ENCODE data around the gene CDH5. TPM values are rescaled to one million over a fixed set of nuclear protein-coding genes. Genes with fewer than 3 reads are reported as not detected.

The CDH5 gene
- total and polyA plus RNA-seq, 5 donors from 2014 or later, result not detected

DNA sequence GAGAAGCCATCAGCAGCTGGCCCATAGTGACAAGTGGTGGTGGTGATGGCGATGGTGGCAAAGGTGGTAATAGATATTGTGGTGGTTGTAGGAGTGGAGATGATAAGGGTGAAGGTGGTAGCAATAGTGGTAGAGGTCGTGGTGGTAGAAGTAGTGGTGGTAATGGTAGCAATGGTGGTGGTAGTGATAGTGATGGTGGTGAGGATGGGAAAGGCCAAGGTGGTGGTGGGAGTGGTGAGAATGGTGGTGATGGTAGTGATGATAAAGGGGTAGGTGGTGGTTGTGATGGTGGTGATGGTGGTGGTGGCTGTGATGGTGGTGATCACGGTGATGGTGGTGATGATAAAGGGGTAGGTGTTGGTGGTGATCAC is 13.1 kb downstream of the CDH5 start:
- DNase-seq (no peak), ATAC-seq (ENCODE audit: low read depth in 2 of 2) (no peak)
- no peaks in the 10 kb centered on the region for H3K36me3 ChIP-seq (ENCODE audit: control insufficient read depth, insufficient read depth, low read length)
- Mint-ChIP-seq H3K9me3 (peaks cover 0 to 4% (median 2%) of the 10 kb centered on the region in 7 donors), H3K36me3 (no peaks in the 10 kb centered on the region), H3K27ac (no peak overlapping the region), H3K4me3 (no peak overlapping the region), H3K4me1 (no peaks in the 10 kb centered on the region), H3K27me3 (peaks cover 5% of the 10 kb centered on the region)
- H3K4me1 ChIP-seq (ENCODE audit: control insufficient read depth, insufficient read depth, low read length, poor library complexity, severe bottlenecking), result no peaks in the 10 kb centered on the region
- H3K27ac ChIP-seq (ENCODE audit: insufficient read depth, low read length, poor library complexity, severe bottlenecking), result no peak overlapping the region
- H3K27me3 ChIP-seq (ENCODE audit: control insufficient read depth, insufficient read depth, low read length), result no peaks in the 10 kb centered on the region
- no peaks in the 10 kb centered on the region for H3K9me3 ChIP-seq (ENCODE audit: control insufficient read depth in 2 of 2, low read length in 2 of 2)
- no peak overlapping the region for H3K4me3 ChIP-seq (ENCODE audit: low read depth, low read length)

GRCh38 chr16:66380421-66380820 is 13.9 kb downstream of the CDH5 start:
- H3K27ac ChIP-seq (ENCODE audit: insufficient read depth, low read length, poor library complexity, severe bottlenecking), result no peak overlapping the region
- H3K27ac Mint-ChIP-seq, result no peak overlapping the region
- no peaks in the 10 kb centered on the region for H3K4me1 ChIP-seq (ENCODE audit: control insufficient read depth, insufficient read depth, low read length, poor library complexity, severe bottlenecking)
- H3K36me3 Mint-ChIP-seq, result no peaks in the 10 kb centered on the region
- no peaks in the 10 kb centered on the region for H3K27me3 ChIP-seq (ENCODE audit: control insufficient read depth, insufficient read depth, low read length)
- H3K27me3 Mint-ChIP-seq, result peaks cover 5% of the 10 kb centered on the region
- H3K4me1 Mint-ChIP-seq, result no peaks in the 10 kb centered on the region
- H3K9me3 ChIP-seq (ENCODE audit: control insufficient read depth in 2 of 2, low read length in 2 of 2), result no peaks in the 10 kb centered on the region
- ATAC-seq (ENCODE audit: low read depth in 2 of 2) (no peak), DNase-seq (no peak)
- H3K4me3 Mint-ChIP-seq, result no peak overlapping the region
- H3K4me3 ChIP-seq (ENCODE audit: low read depth, low read length), result no peak overlapping the region
- no peaks in the 10 kb centered on the region for H3K36me3 ChIP-seq (ENCODE audit: control insufficient read depth, insufficient read depth, low read length)
- H3K9me3 Mint-ChIP-seq, result peaks cover 0 to 4% (median 2%) of the 10 kb centered on the region in 7 donors

DNA sequence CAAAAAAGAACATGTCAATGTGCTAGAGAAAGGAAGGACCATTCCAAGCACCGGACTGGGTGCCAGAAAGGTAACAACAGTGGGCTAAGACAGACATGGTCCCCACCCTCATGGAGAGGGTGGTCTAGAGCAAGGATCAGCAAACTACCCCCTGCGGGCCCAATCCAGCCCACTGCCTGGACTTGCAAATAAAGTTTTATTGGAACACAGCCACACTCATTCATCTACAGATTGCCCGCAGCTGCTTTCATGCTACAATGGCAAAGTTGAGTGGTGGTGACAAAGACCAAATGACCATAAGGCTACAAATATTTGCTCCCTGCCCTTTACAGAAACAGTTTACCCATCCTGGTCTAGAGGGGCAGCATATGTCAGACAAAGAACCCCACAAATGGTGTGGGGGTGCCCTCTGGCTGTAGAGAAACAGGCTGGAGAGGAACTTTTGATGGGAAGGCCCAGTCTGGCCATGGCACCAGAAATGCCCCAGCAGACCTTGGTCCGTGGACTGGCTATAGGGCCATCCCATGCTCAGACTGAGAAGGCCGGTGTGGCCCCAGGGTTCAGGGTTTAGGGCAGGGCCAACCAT is 15.2 kb downstream of the CDH5 start:
- Histone ChIP-seq H3K4me1 (ENCODE audit: control insufficient read depth, insufficient read depth, low read length, poor library complexity, severe bottlenecking) (no peaks in the 10 kb centered on the region), H3K4me3 (ENCODE audit: low read depth, low read length) (no peak overlapping the region), H3K9me3 (ENCODE audit: control insufficient read depth in 2 of 2, low read length in 2 of 2) (no peaks in the 10 kb centered on the region), H3K27me3 (ENCODE audit: control insufficient read depth, insufficient read depth, low read length) (no peaks in the 10 kb centered on the region), H3K36me3 (ENCODE audit: control insufficient read depth, insufficient read depth, low read length) (no peaks in the 10 kb centered on the region), H3K27ac (ENCODE audit: insufficient read depth, low read length, poor library complexity, severe bottlenecking) (no peak overlapping the region)
- DNase-seq, result no peak
- H3K4me1 Mint-ChIP-seq, result no peaks in the 10 kb centered on the region
- H3K27ac Mint-ChIP-seq, result no peak overlapping the region
- ATAC-seq (ENCODE audit: low read depth in 2 of 2), result no peak
- peaks cover 5% of the 10 kb centered on the region for H3K27me3 Mint-ChIP-seq
- H3K36me3 Mint-ChIP-seq, result no peaks in the 10 kb centered on the region
- H3K9me3 Mint-ChIP-seq, result peaks cover 0 to 4% (median 2%) of the 10 kb centered on the region in 7 donors
- no peak overlapping the region for H3K4me3 Mint-ChIP-seq

DNA sequence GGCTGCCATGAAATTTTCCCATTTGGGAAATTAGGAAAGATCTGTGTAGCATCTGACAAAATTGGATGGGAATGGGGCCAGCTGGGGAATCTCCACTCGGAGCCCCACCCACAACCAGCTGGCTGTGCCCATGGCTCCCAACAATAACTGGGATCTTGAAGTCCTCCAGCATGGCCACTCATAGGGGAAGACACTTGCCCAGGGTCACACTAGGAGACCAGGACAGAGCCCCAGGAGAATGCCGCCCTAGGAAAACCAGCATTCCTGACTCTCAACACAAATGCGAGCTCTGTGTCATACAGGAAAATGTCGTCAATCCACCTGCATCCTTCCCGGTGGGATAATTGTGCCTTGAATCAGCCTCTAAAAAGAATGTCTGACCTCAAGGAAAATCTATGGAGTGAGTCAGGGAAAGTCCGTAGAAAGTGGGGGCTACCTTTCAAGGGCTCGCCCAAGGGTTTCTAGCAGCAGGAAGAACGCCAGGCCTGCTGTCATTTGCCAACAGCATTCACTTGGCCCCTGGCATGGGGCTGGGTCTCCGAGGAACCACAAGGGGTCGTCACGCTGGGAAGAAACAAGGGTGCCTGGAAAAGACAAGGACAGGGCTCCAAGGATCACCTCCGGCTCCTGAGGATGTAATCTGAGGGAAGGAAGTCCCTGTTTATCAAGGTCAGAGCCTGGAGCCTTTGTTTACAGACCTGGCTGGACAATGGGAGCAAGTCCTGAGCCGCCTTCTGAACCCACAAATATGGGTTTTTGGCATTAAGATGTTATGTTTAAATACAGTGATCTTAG is 15.9 kb downstream of the CDH5 start:
- DNase-seq, result no peak
- Histone ChIP-seq H3K27ac (ENCODE audit: insufficient read depth, low read length, poor library complexity, severe bottlenecking) (no peak overlapping the region), H3K4me3 (ENCODE audit: low read depth, low read length) (no peak overlapping the region), H3K27me3 (ENCODE audit: control insufficient read depth, insufficient read depth, low read length) (no peaks in the 10 kb centered on the region), H3K9me3 (ENCODE audit: control insufficient read depth in 2 of 2, low read length in 2 of 2) (no peaks in the 10 kb centered on the region), H3K36me3 (ENCODE audit: control insufficient read depth, insufficient read depth, low read length) (no peaks in the 10 kb centered on the region), H3K4me1 (ENCODE audit: control insufficient read depth, insufficient read depth, low read length, poor library complexity, severe bottlenecking) (no peaks in the 10 kb centered on the region)
- no peak overlapping the region for H3K27ac Mint-ChIP-seq
- H3K27me3 Mint-ChIP-seq, result peaks cover 5% of the 10 kb centered on the region
- H3K4me1 Mint-ChIP-seq, result no peaks in the 10 kb centered on the region
- H3K9me3 Mint-ChIP-seq, result peaks cover 0 to 4% (median 2%) of the 10 kb centered on the region in 7 donors
- H3K36me3 Mint-ChIP-seq, result no peaks in the 10 kb centered on the region
- no peak overlapping the region for H3K4me3 Mint-ChIP-seq
- no peak for ATAC-seq (ENCODE audit: low read depth in 2 of 2)

GRCh38 chr16:66382966-66383299 is 16.4 kb downstream of the CDH5 start:
- H3K4me1 ChIP-seq (ENCODE audit: control insufficient read depth, insufficient read depth, low read length, poor library complexity, severe bottlenecking), result no peaks in the 10 kb centered on the region
- H3K9me3 ChIP-seq (ENCODE audit: control insufficient read depth in 2 of 2, low read length in 2 of 2), result no peaks in the 10 kb centered on the region
- no peak for DNase-seq
- Mint-ChIP-seq H3K27ac (no peak overlapping the region), H3K4me3 (no peak overlapping the region), H3K36me3 (no peaks in the 10 kb centered on the region), H3K27me3 (peaks cover 5% of the 10 kb centered on the region), H3K9me3 (peaks cover 0 to 4% (median 2%) of the 10 kb centered on the region in 7 donors), H3K4me1 (no peaks in the 10 kb centered on the region)
- no peak overlapping the region for H3K4me3 ChIP-seq (ENCODE audit: low read depth, low read length)
- no peaks in the 10 kb centered on the region for H3K27me3 ChIP-seq (ENCODE audit: control insufficient read depth, insufficient read depth, low read length)
- ATAC-seq (ENCODE audit: low read depth in 2 of 2), result no peak
- no peaks in the 10 kb centered on the region for H3K36me3 ChIP-seq (ENCODE audit: control insufficient read depth, insufficient read depth, low read length)
- H3K27ac ChIP-seq (ENCODE audit: insufficient read depth, low read length, poor library complexity, severe bottlenecking), result no peak overlapping the region

GRCh38 chr16:66383551-66383950 is 17.1 kb downstream of the CDH5 start:
- Histone ChIP-seq H3K27ac (ENCODE audit: insufficient read depth, low read length, poor library complexity, severe bottlenecking) (no peak overlapping the region), H3K4me1 (ENCODE audit: control insufficient read depth, insufficient read depth, low read length, poor library complexity, severe bottlenecking) (no peaks in the 10 kb centered on the region), H3K27me3 (ENCODE audit: control insufficient read depth, insufficient read depth, low read length) (no peaks in the 10 kb centered on the region), H3K9me3 (ENCODE audit: control insufficient read depth in 2 of 2, low read length in 2 of 2) (no peaks in the 10 kb centered on the region), H3K36me3 (ENCODE audit: control insufficient read depth, insufficient read depth, low read length) (no peaks in the 10 kb centered on the region), H3K4me3 (ENCODE audit: low read depth, low read length) (no peak overlapping the region)
- Mint-ChIP-seq H3K27ac (no peak overlapping the region), H3K4me1 (no peaks in the 10 kb centered on the region), H3K36me3 (no peaks in the 10 kb centered on the region), H3K27me3 (peaks cover 5% of the 10 kb centered on the region), H3K9me3 (peaks cover 0 to 4% (median 2%) of the 10 kb centered on the region in 7 donors), H3K4me3 (no peak overlapping the region)
- ATAC-seq (ENCODE audit: low read depth in 2 of 2) (no peak), DNase-seq (no peak)

GRCh38 chr16:66385415-66385814 is 18.9 kb downstream of the CDH5 start:
- Mint-ChIP-seq H3K27me3 (peaks cover 5% of the 10 kb centered on the region), H3K4me1 (no peaks in the 10 kb centered on the region), H3K36me3 (no peaks in the 10 kb centered on the region), H3K9me3 (peaks cover 0 to 2% (median 0%) of the 10 kb centered on the region in 7 donors), H3K4me3 (no peak overlapping the region), H3K27ac (no peak overlapping the region)
- ATAC-seq (ENCODE audit: low read depth in 2 of 2), result no peak
- Histone ChIP-seq H3K27me3 (ENCODE audit: control insufficient read depth, insufficient read depth, low read length) (no peaks in the 10 kb centered on the region), H3K4me3 (ENCODE audit: low read depth, low read length) (no peak overlapping the region), H3K36me3 (ENCODE audit: control insufficient read depth, insufficient read depth, low read length) (no peaks in the 10 kb centered on the region), H3K27ac (ENCODE audit: insufficient read depth, low read length, poor library complexity, severe bottlenecking) (no peak overlapping the region), H3K4me1 (ENCODE audit: control insufficient read depth, insufficient read depth, low read length, poor library complexity, severe bottlenecking) (no peaks in the 10 kb centered on the region), H3K9me3 (ENCODE audit: control insufficient read depth in 2 of 2, low read length in 2 of 2) (no peaks in the 10 kb centered on the region)
- DNase-seq, result no peak
